Stimulated activated CD4-positive, alpha-beta T cell treated with anti-CD3 and anti-CD28 coated beads, Interleukin-1b, Interleukin-23, amount 100 ng/mL, for 48 hours (primary cell): Measurements from ENCODE around the gene CHD9NB.

Experiments used
- DNase-seq: peaks from one replicate; pipeline ENCODE4 v3.0.0-alpha.2; 2020

The CHD9NB gene

GRCh38 chr16:53022374-53022773, 30.3 kb downstream of the CHD9NB start:
- no peak for DNase-seq

- DNase-seq: no peak
These were observed 33.8 kb downstream of the CHD9NB start for GRCh38 chr16:53018834-53019416.

DNA sequence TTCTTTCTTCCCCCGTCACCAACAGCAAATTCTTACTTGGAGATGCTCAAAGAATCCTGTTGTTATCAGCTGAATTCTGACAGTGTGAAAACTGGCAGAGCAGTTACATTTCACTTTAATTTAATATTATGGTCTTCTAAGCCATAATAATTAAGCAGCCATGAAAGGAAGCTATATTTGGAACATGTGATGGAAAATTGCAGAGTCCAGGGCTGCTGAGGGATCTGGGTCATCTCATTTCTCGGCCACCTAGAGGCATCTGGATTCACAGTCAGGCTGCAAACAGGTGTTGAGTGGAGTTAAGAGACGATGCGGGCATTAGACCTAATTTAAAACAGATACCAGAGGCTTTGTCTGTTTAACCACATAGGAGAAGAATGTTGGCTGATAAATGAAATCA, 38.4 kb downstream of the CHD9NB start:
- DNase-seq: no peak

- DNase-seq: no peak
These were observed 45.6 kb downstream of the CHD9NB start for GRCh38 chr16:53007095-53007494.

- DNase-seq: no peak
These were observed 54.8 kb downstream of the CHD9NB start for GRCh38 chr16:52997922-52998321.

GRCh38 chr16:52994942-52995341, 57.8 kb downstream of the CHD9NB start:
- no peak for DNase-seq

- DNase-seq: no peak
These were observed 59.5 kb downstream of the CHD9NB start for GRCh38 chr16:52993179-52993578.

- no peak for DNase-seq
These were observed 61.1 kb downstream of the CHD9NB start for GRCh38 chr16:52991572-52991971.
